H1 (cell line): ENCODE data around the gene ZNF689. TPM values are rescaled to one million over a fixed set of nuclear protein-coding genes. Genes with fewer than 3 reads are reported as not detected.

Experiments
- CTCF ChIA-PET: fragments of 300-600 bp; sonication (Branson Sonifier 250); formaldehyde crosslinking; loops from one replicate; lab custom pipeline; 2021; ENCODE audit not compliant: partially characterized antibody; lab: Charles Lee
- POLR2A ChIA-PET: fragments of 300-600 bp; sonication (Branson Sonifier 250); formaldehyde crosslinking; loops from one replicate; lab custom pipeline; 2021; ENCODE audit warnings: inconsistent platforms; ENCODE audit not compliant: partially characterized antibody; lab: Charles Lee
- DNase-seq, 2 experiments: peaks; one replicate each; pipeline versions ENCODE4 v3.0.0 to v3.0.0-alpha.2; 2010 to 2022; ENCODE audit warnings: low spot score in 2 of 2, low read depth in 1 of 2, mixed read lengths in 1 of 2
- FAIRE-seq: peaks from 2 replicates; lab custom pipeline; 2011; peaks lifted over from hg19 to GRCh38; lab: Jason Lieb, UNC
- H2AFZ ChIP-seq: 2 replicates; pipeline ENCODE4 v1.8.1; 2012; ENCODE audit warnings: low read length, inconsistent platforms
- H2AK5ac ChIP-seq: 2 replicates; pipeline ENCODE4 v1.6.1; 2013; ENCODE audit warnings: low read depth, low read length
- H2BK120ac ChIP-seq: replicated peaks from 2 replicates; pipeline ENCODE3; 2013; ENCODE audit warnings: low read depth, low read length, inconsistent platforms
- H2BK12ac ChIP-seq: 2 replicates; pipeline ENCODE4 v1.6.1; 2013; ENCODE audit warnings: low read depth, low read length
- H2BK15ac ChIP-seq: 2 replicates; pipeline ENCODE4 v1.6.1; 2013; ENCODE audit warnings: low read length
- H2BK20ac ChIP-seq: 2 replicates; pipeline ENCODE4 v1.6.1; 2013; ENCODE audit warnings: low read length
- H2BK5ac ChIP-seq: 2 replicates; pipeline ENCODE4 v1.6.1; 2013; ENCODE audit warnings: low read depth, low read length
- H3K14ac ChIP-seq: 2 replicates; pipeline ENCODE4 v1.6.1; 2013; ENCODE audit warnings: inconsistent platforms; ENCODE audit not compliant: insufficient read length
- H3K18ac ChIP-seq: 2 replicates; pipeline ENCODE4 v1.6.1; 2013; ENCODE audit warnings: low read length; ENCODE audit errors: extremely low read depth
- H3K23ac ChIP-seq: 2 replicates; pipeline ENCODE4 v1.6.1; 2013; ENCODE audit warnings: inconsistent platforms; ENCODE audit not compliant: insufficient read length
- H3K23me2 ChIP-seq: 2 replicates; pipeline ENCODE4 v1.6.1; 2013; ENCODE audit warnings: low read depth, low read length
- H3K27ac ChIP-seq: 2 replicates; pipeline ENCODE4 v1.6.1; 2011; ENCODE audit warnings: low read depth, low read length, inconsistent platforms
- H3K27me3 ChIP-seq, 4 experiments: replicated peaks in 1 of 4; 1 replicate in 1 of 4; 2 replicates in 3 of 4; pipeline versions ENCODE4 v1.6.1 to v1.8.1; 2011 to 2013; ENCODE audit warnings: low read length in 3 of 4, mild to moderate bottlenecking in 3 of 4, inconsistent platforms in 2 of 4, mixed read lengths in 2 of 4, moderate library complexity in 1 of 4; ENCODE audit not compliant: control insufficient read depth in 3 of 4, insufficient read depth in 3 of 4; ENCODE audit errors: extremely low read depth in 1 of 4
- H3K36me3 ChIP-seq, 4 experiments: 2 replicates each; pipeline versions ENCODE4 v1.6.1 to v1.8.1; 2011 to 2013; ENCODE audit warnings: mild to moderate bottlenecking in 4 of 4, low read length in 3 of 4, moderate library complexity in 2 of 4, control low read depth in 1 of 4, inconsistent platforms in 1 of 4; ENCODE audit not compliant: insufficient read depth in 4 of 4, control insufficient read depth in 2 of 4
- H3K4ac ChIP-seq: replicated peaks from 2 replicates; pipeline ENCODE3; 2013; ENCODE audit warnings: low read length, low read depth, mixed read lengths, inconsistent platforms; ENCODE audit not compliant: insufficient read length
- H3K4me1 ChIP-seq, 4 experiments: replicated peaks in 1 of 4; 1 replicate in 1 of 4; 2 replicates in 3 of 4; pipeline versions ENCODE4 v1.6.1 to v1.8.1; 2011 to 2013; ENCODE audit warnings: low read length in 3 of 4, inconsistent platforms in 2 of 4, mixed read lengths in 1 of 4; ENCODE audit not compliant: insufficient read depth in 4 of 4, control insufficient read depth in 3 of 4
- H3K4me2 ChIP-seq, 2 experiments: 2 replicates each; pipeline versions ENCODE4 v1.6.1 to v1.8.1; 2011 to 2013; ENCODE audit warnings: low read depth in 2 of 2, low read length in 2 of 2, control low read depth in 1 of 2, inconsistent platforms in 1 of 2, mild to moderate bottlenecking in 1 of 2; ENCODE audit not compliant: insufficient read depth in 1 of 2
- H3K4me3 ChIP-seq, 4 experiments: fragments of 200-600, 300-600 bp in 1 of 4; sonication (generic), shearing (Covaris generic), sonication (Bioruptor Twin) in 1 of 4; 2 replicates each; pipeline versions ENCODE4 v1.5.1 to v1.8.1; 2011 to 2016; ENCODE audit warnings: low read length in 4 of 4, low read depth in 3 of 4, control low read depth in 2 of 4, inconsistent platforms in 2 of 4, mild to moderate bottlenecking in 2 of 4, mixed read lengths in 1 of 4, moderate library complexity in 1 of 4; ENCODE audit not compliant: insufficient read depth in 2 of 4; ENCODE audit errors: extremely low read depth in 1 of 4
- H3K56ac ChIP-seq: replicated peaks from 2 replicates; pipeline ENCODE3; 2013; ENCODE audit warnings: low read depth, mild to moderate bottlenecking, mixed read lengths, low read length, inconsistent platforms; ENCODE audit not compliant: insufficient read length
- H3K79me1 ChIP-seq: 2 replicates; pipeline ENCODE4 v1.6.1; 2013; ENCODE audit warnings: low read depth, low read length, control low read depth
- H3K79me2 ChIP-seq, 2 experiments: 2 replicates each; pipeline versions ENCODE4 v1.6.1 to v1.8.1; 2012 to 2013; ENCODE audit warnings: low read length in 2 of 2, mild to moderate bottlenecking in 2 of 2, inconsistent platforms in 1 of 2; ENCODE audit not compliant: insufficient read depth in 2 of 2, control insufficient read depth in 1 of 2
- H3K9ac ChIP-seq, 4 experiments: replicated peaks in 1 of 4; 1 replicate in 1 of 4; 2 replicates in 3 of 4; pipeline versions ENCODE4 v1.6.1 to v1.8.1; 2011 to 2013; ENCODE audit warnings: low read depth in 3 of 4, low read length in 3 of 4, control low read depth in 2 of 4, mild to moderate bottlenecking in 2 of 4, moderate library complexity in 2 of 4, inconsistent platforms in 1 of 4; ENCODE audit errors: extremely low read depth in 1 of 4
- H3K9me3 ChIP-seq, 2 experiments: 2 replicates each; pipeline versions ENCODE4 v1.6.1 to v1.8.1; 2012 to 2013; ENCODE audit warnings: mild to moderate bottlenecking in 2 of 2, moderate library complexity in 2 of 2, control low read depth in 1 of 2, inconsistent platforms in 1 of 2, low read depth in 1 of 2, low read length in 1 of 2, mixed read lengths in 1 of 2; ENCODE audit not compliant: insufficient read depth in 2 of 2
- H4K20me1 ChIP-seq, 2 experiments: replicated peaks in 1 of 2; 2 replicates each; pipeline versions ENCODE3 to v1.8.1; 2011 to 2013; ENCODE audit warnings: inconsistent platforms in 2 of 2, low read length in 2 of 2, mild to moderate bottlenecking in 1 of 2; ENCODE audit not compliant: insufficient read depth in 2 of 2, control insufficient read depth in 1 of 2
- H4K5ac ChIP-seq: 2 replicates; pipeline ENCODE4 v1.6.1; 2013; ENCODE audit warnings: low read length, low read depth, mixed read lengths, inconsistent platforms; ENCODE audit not compliant: insufficient read length
- H4K8ac ChIP-seq: 2 replicates; pipeline ENCODE4 v1.8.0; 2013; ENCODE audit warnings: mild to moderate bottlenecking, moderate library complexity, low read length, inconsistent platforms; ENCODE audit not compliant: insufficient read depth; ENCODE audit errors: extremely low read depth
- H4K91ac ChIP-seq: replicated peaks from 2 replicates; pipeline ENCODE3; 2013; ENCODE audit warnings: low read length, mixed read lengths, inconsistent platforms; ENCODE audit not compliant: insufficient read length
- CBX8 ChIP-seq: fragments of 300-800, 300-1000 bp; sonication (generic); IDR thresholded peaks from 2 replicates; pipeline ENCODE4 v1.7.1; 2016; ENCODE audit warnings: low read depth, low read length, borderline replicate concordance
- EGR1 ChIP-seq: IDR thresholded peaks from 2 replicates; pipeline ENCODE4 v1.6.1; 2011; ENCODE audit warnings: low read depth, low read length, borderline replicate concordance
- TAF7 ChIP-seq: optimal IDR thresholded peaks from 2 replicates; pipeline ENCODE3; 2011; ENCODE audit warnings: low read depth, mild to moderate bottlenecking, inconsistent platforms, low read length, moderate library complexity, borderline replicate concordance
- WGBS, 2 experiments: shearing (Covaris generic) in 1 of 2; methylation state at CpG; one replicate each; pipeline versions ENCODE4 v1.1.6 to v1.1.7; 2013 to 2015; ENCODE audit warnings: low lambda C conversion rate in 2 of 2, mixed read lengths in 2 of 2, inconsistent platforms in 1 of 2, low coverage in 1 of 2, missing lambda C conversion rate in 1 of 2; ENCODE audit not compliant: insufficient replicate concordance in 2 of 2, insufficient coverage in 1 of 2, insufficient read length in 1 of 2; ENCODE audit errors: extremely low coverage in 1 of 2, missing lambda C conversion rate in 1 of 2; 5-methylcytosine and 5-hydroxymethylcytosine counted together
- polyA plus RNA-seq, 7 experiments: library from polyadenylated mRNA; depleted of rRNA in 3 of 7; stranded (reverse) in 5 of 7; unstranded in 2 of 7; fragments of >200 nt in 5 of 7; fragments of 200-250 nt in 2 of 7; gene quantifications; 1 replicate in 5 of 7; 2 replicates in 1 of 7; 4 replicates in 1 of 7; pipeline versions ENCODE4 v1.2.1 to v1.2.3, GENCODE V29; 2011 to 2013; ENCODE audit warnings: missing spikeins in 2 of 7, mixed read lengths in 2 of 7
- total RNA-seq: library from RNA; stranded (reverse); fragmentation: NEBNext Ultra II Directional; extraction: Animal tissue kit (Norgen Biotek cat#: 25700); gene quantifications from 2 replicates; pipeline ENCODE4 v1.2.1, GENCODE V29; 2021
- TF ChIP-seq, protein P1 (sequence below): IDR thresholded peaks from 2 replicates; pipeline ENCODE4 v1.6.1; 2012; ENCODE audit warnings: inconsistent platforms

Gene ZNF689
- total and polyA plus RNA-seq, 2 of the 8 experiments (the other 6 are each of a cell fraction or from before 2014, with no cell fraction given): 14.3 to 15.3 TPM

DNA sequence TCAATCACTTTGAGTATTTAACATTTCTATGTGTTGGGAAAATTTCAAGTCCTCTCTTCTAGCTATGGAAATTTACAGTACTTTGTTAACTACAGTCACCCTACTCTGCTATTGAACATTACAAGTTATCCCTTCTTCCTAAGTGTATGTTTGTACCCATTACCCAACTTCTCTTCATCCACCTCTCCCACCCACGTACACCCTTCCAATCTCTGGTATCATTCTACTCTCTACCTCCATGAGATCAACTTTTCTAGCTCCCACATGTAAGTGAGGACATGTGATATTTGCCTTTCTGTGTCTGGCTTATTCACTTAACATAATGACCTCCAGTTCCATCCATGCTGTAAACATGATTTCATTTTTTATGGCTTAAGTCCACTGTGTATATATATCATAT lies 35.5 kb downstream of the ZNF689 start:
- DNase-seq: no peak
- Histone ChIP-seq H3K56ac (no peak overlapping the region), H2BK12ac (no peak overlapping the region), H3K79me1 (no peaks in the 10 kb centered on the region), H2BK5ac (no peak overlapping the region), H3K9me3 (no peaks in the 10 kb centered on the region), H3K14ac (no peak overlapping the region), H3K23ac (no peak overlapping the region), H3K4ac (no peak overlapping the region), H3K4me1 (peaks cover 0 to 6% (median 2%) of the 10 kb centered on the region in 4 experiments; a peak in 5 of 7 replicates), H2BK15ac (no peak overlapping the region), H3K9ac (no peak overlapping the region), H4K20me1 (peaks cover 0 to 2% of the 10 kb centered on the region in 2 experiments), H2AK5ac (no peak overlapping the region), H3K27ac (no peak overlapping the region), H2BK120ac (no peak overlapping the region), H4K91ac (no peak overlapping the region), H3K4me3 (no peak overlapping the region), H3K4me2 (no peak overlapping the region), H3K27me3 (no peaks in the 10 kb centered on the region), H4K5ac (no peak overlapping the region), H3K36me3 (peaks cover 0 to 3% (median 2%) of the 10 kb centered on the region in 4 experiments; a peak in 3 of 8 replicates), H4K8ac (no peak overlapping the region), H2BK20ac (no peak overlapping the region), H3K18ac (no peak overlapping the region), H3K79me2 (no peaks in the 10 kb centered on the region), H3K23me2 (peaks cover 14% of the 10 kb centered on the region; the same call in 1 of the 2 replicates), H2AFZ (no peak overlapping the region)
- CTCF ChIA-PET: interaction anchor here (0.8 to 1.9 kb wide), 3 partner anchors 13 to 145 kb away, joined by 3 to 6 read pairs (median 4); partner anchors contain the start of genes DCTPP1 and ZNF747
- FAIRE-seq: no peak
- 89 to 100% methylated on average over 1 of the region's 1 CpG for WGBS, 2 experiments
- POLR2A ChIA-PET: interaction anchor here (1.3 to 3.8 kb wide), 5 partner anchors 10 to 53 kb away, joined by 3 to 28 read pairs (median 6); partner anchors contain the start of genes ZNF747, ZNF764 and ZNF785
- no peak for TF ChIP-seq EGR1
- no peak for TF ChIP-seq TAF7
- TF ChIP-seq, protein P1, sequence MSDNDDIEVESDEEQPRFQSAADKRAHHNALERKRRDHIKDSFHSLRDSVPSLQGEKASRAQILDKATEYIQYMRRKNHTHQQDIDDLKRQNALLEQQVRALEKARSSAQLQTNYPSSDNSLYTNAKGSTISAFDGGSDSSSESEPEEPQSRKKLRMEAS: no peak
- TF ChIP-seq CBX8: no peak
